ENCODE results near the gene CCDC192. TPM values are rescaled to one million over a fixed set of nuclear protein-coding genes. Genes with fewer than 3 reads are reported as not detected.

CCDC192 gene
- total RNA-seq, 6 experiments from 2014 or later, result not detected

GRCh38 chr5:127963233-127963632, 260.0 kb downstream of the CCDC192 start:
- Histone ChIP-seq H3K9me3 (no peaks in the 10 kb centered on the region), H3K36me3 (no peaks in the 10 kb centered on the region), H3K4me1 (no peaks in the 10 kb centered on the region), H3K27ac (no peak overlapping the region), H3K4me3 (no peak overlapping the region), H3K27me3 (no peaks in the 10 kb centered on the region)
- TF ChIP-seq, protein P1, sequence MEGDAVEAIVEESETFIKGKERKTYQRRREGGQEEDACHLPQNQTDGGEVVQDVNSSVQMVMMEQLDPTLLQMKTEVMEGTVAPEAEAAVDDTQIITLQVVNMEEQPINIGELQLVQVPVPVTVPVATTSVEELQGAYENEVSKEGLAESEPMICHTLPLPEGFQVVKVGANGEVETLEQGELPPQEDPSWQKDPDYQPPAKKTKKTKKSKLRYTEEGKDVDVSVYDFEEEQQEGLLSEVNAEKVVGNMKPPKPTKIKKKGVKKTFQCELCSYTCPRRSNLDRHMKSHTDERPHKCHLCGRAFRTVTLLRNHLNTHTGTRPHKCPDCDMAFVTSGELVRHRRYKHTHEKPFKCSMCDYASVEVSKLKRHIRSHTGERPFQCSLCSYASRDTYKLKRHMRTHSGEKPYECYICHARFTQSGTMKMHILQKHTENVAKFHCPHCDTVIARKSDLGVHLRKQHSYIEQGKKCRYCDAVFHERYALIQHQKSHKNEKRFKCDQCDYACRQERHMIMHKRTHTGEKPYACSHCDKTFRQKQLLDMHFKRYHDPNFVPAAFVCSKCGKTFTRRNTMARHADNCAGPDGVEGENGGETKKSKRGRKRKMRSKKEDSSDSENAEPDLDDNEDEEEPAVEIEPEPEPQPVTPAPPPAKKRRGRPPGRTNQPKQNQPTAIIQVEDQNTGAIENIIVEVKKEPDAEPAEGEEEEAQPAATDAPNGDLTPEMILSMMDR (IDR thresholded peaks at IDR 0.05), result no peak
- no peak for TF ChIP-seq POLR2A (IDR thresholded peaks at IDR 0.05)
- DNase-seq (no peak), ATAC-seq (no peak)
- intact Hi-C loops (cut with DNase I), result no loop called here
- 33% methylated on average over 1 of the region's 1 CpG for WGBS (ENCODE audit: insufficient coverage, low coverage, low lambda C conversion rate, missing lambda C conversion rate)

DNA sequence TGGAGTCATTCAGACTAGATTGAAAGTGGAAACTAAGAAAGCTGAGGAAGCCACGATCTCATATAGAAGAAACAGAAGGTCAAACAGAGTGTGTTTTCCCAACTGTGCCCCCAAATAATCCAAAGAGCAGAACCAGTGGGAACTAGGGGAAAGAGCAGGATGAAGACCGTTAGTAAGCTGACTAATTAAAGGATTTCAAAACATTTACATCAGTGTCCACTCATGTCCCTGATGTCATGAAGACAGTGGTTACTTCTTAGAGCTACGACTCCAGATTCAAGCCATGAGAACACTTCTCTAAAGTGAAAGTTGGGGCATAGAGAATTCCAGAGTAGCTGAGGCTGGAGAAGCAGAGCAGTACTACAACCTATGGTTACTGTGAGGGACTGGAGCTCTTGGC, 260.7 kb downstream of the CCDC192 start:
- ATAC-seq (no peak), DNase-seq (no peak)
- no peak overlapping the region for H3K27ac ChIP-seq
- TF ChIP-seq, protein P1 (IDR thresholded peaks at IDR 0.05), result no peak
- no peak for TF ChIP-seq POLR2A (IDR thresholded peaks at IDR 0.05)
- H3K27me3 ChIP-seq, result no peaks in the 10 kb centered on the region
- no peak overlapping the region for H3K4me3 ChIP-seq
- intact Hi-C loops (cut with DNase I), result no loop called here
- no peaks in the 10 kb centered on the region for H3K9me3 ChIP-seq
- no peaks in the 10 kb centered on the region for H3K4me1 ChIP-seq
- 75% methylated on average over 3 of the region's 3 CpGs for WGBS (ENCODE audit: insufficient coverage, low coverage, low lambda C conversion rate, missing lambda C conversion rate)
- no peaks in the 10 kb centered on the region for H3K36me3 ChIP-seq

- WGBS (ENCODE audit: insufficient coverage, low coverage, low lambda C conversion rate, missing lambda C conversion rate), result 77% methylated on average over 3 of the region's 3 CpGs
- TF ChIP-seq, protein P1 (IDR thresholded peaks at IDR 0.05), result no peak
- TF ChIP-seq POLR2A (IDR thresholded peaks at IDR 0.05), result no peak
- ATAC-seq (no peak), DNase-seq (no peak)
- Histone ChIP-seq H3K9me3 (no peaks in the 10 kb centered on the region), H3K27ac (no peak overlapping the region), H3K4me1 (no peaks in the 10 kb centered on the region), H3K27me3 (no peaks in the 10 kb centered on the region), H3K36me3 (no peaks in the 10 kb centered on the region), H3K4me3 (no peak overlapping the region)
- intact Hi-C loops (cut with DNase I), result no loop called here
Measured at GRCh38 chr5:127967323-127967982, 264.3 kb downstream of the CCDC192 start.

DNA sequence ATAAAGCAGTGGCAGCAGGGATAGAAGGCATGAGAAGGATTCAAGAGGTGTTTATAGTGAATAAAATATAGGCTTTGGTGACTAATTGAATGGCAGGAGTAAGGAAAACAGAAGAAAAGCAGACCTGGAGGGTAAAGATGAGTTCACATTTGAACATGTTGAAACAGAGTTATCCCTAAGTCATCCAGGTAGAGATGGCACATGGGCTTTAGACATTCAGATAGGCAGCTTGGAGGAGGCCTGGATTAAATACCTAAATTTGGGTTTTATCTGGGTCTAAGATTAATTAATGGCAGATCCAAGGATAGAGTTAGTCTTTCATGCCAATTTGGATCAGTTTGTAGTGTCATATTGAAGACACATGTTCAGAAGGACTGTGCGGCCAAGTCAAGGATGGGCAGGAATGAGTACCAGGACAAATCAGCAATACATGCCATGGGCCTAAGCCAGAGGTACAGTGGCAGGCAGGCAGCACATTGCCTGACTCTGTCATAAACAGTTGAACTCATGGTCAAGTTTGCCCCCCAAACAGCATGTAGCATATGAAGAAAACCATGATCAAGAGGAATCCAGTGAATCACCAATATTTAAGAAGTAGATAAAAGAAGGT, 264.9 kb downstream of the CCDC192 start:
- no peaks in the 10 kb centered on the region for H3K4me1 ChIP-seq
- 100% methylated on average over 1 of the region's 1 CpG for WGBS (ENCODE audit: insufficient coverage, low coverage, low lambda C conversion rate, missing lambda C conversion rate)
- no peaks in the 10 kb centered on the region for H3K36me3 ChIP-seq
- no peak for ATAC-seq
- H3K4me3 ChIP-seq, result no peak overlapping the region
- intact Hi-C loops (cut with DNase I), result no loop called here
- no peak overlapping the region for H3K27ac ChIP-seq
- TF ChIP-seq, protein P1 (IDR thresholded peaks at IDR 0.05), result no peak
- no peak for TF ChIP-seq POLR2A (IDR thresholded peaks at IDR 0.05)
- no peak for DNase-seq
- H3K27me3 ChIP-seq, result no peaks in the 10 kb centered on the region
- H3K9me3 ChIP-seq, result no peaks in the 10 kb centered on the region
